Suprapubic skin (tissue), 4 donors: ENCODE results near the gene SEC61A2. TPM values are rescaled to one million over a fixed set of nuclear protein-coding genes. Genes with fewer than 3 reads are reported as not detected.
"Not testable (repeated sequence)": the region's sequence is repeated elsewhere in the genome, so short reads cannot be mapped to it uniquely, and the experiment has no call there.

Experiments
- DNase-seq, 2 donors: peaks; one replicate each; pipeline ENCODE4 v3.0.0-alpha.2; 2019; ENCODE audit warnings: low spot score in 2 of 2
- H3K27ac ChIP-seq: fragments of 200-600 bp; sonication (generic); one replicate; pipeline ENCODE4 v1.5.1; 2019
- H3K27me3 ChIP-seq: fragments of 200-600 bp; sonication (generic); one replicate; pipeline ENCODE4 v1.5.1; 2019
- H3K36me3 ChIP-seq: fragments of 200-600 bp; sonication (generic); one replicate; pipeline ENCODE4 v1.5.1; 2019
- H3K4me1 ChIP-seq: fragments of 200-600 bp; sonication (generic); one replicate; pipeline ENCODE4 v1.5.1; 2019
- H3K4me3 ChIP-seq: fragments of 200-600 bp; sonication (generic); one replicate; pipeline ENCODE4 v1.5.1; 2019; ENCODE audit warnings: mild to moderate bottlenecking
- H3K9me3 ChIP-seq: fragments of 200-600 bp; sonication (generic); one replicate; pipeline ENCODE4 v1.5.1; 2019
- CTCF ChIP-seq, 2 donors: fragments of 200-600 bp in 1 of 2; fragments of 450-650 bp in 1 of 2; sonication (generic) in 1 of 2; IDR thresholded peaks; one replicate each; pipeline ENCODE4 v1.5.1; 2016 to 2019; ENCODE audit warnings: antibody characterized with exemption in 2 of 2, mild to moderate bottlenecking in 1 of 2, moderate library complexity in 1 of 2
- EP300 ChIP-seq: sonication (generic); formaldehyde crosslinking; IDR thresholded peaks from one replicate; pipeline ENCODE4 v1.6.1; 2017; ENCODE audit warnings: antibody characterized with exemption
- POLR2A ChIP-seq, 2 donors: fragments of 450-650 bp; IDR thresholded peaks; one replicate each; pipeline ENCODE4 v1.6.1; 2017; ENCODE audit warnings: antibody characterized with exemption in 2 of 2, mild to moderate bottlenecking in 2 of 2, moderate library complexity in 2 of 2
- POLR2AphosphoS5 ChIP-seq, 3 donors: sonication (generic); formaldehyde crosslinking; IDR thresholded peaks; one replicate each; pipeline ENCODE4 v1.6.1; 2017; ENCODE audit warnings: antibody characterized with exemption in 3 of 3
- WGBS: methylation state at CpG from one replicate; pipeline ENCODE4 v1.1.5; 2018; 5-methylcytosine and 5-hydroxymethylcytosine counted together
- total RNA-seq, 4 donors: library from RNA; depleted of rRNA; stranded (reverse); fragments of >200 nt; gene quantifications; one replicate each; pipeline ENCODE4 v1.1.0, GENCODE V29; 2016

The SEC61A2 gene
- 10 to 100 TPM in 1 of 4 donors, 1 to 10 TPM in 3; 3.5 to 18.3 (median 7.3) TPM for total RNA-seq

GRCh38 chr10:12129222-12130111, at the start of gene SEC61A2:
Gene SEC61A2 (plus strand): TSS chr10:12129677. CDS start chr10:12129788, 111 bp downstream.
- Histone ChIP-seq H3K9me3 (no peaks in the 10 kb centered on the region), H3K27me3 (no peaks in the 10 kb centered on the region), H3K4me3 (peak within 1 kb of the TSS; percentile 83), H3K4me1 (peaks cover 10% of the 10 kb centered on the region), H3K27ac (peak within 1 kb of the TSS; percentile 92), H3K36me3 (peaks cover 3% of the 10 kb centered on the region)
- peak; percentile 95 to 97 for DNase-seq
- 0% methylated on average over 12 of the region's 108 CpGs for WGBS
- TF ChIP-seq POLR2AphosphoS5 (IDR thresholded peaks at IDR 0.05), result peak in 1 of 3 donors; percentile 47
- no peak for TF ChIP-seq CTCF (IDR thresholded peaks at IDR 0.05)
- TF ChIP-seq EP300, result no peak
- peak in 1 of 2 donors; percentile 21 for TF ChIP-seq POLR2A (IDR thresholded peaks at IDR 0.05)

DNA sequence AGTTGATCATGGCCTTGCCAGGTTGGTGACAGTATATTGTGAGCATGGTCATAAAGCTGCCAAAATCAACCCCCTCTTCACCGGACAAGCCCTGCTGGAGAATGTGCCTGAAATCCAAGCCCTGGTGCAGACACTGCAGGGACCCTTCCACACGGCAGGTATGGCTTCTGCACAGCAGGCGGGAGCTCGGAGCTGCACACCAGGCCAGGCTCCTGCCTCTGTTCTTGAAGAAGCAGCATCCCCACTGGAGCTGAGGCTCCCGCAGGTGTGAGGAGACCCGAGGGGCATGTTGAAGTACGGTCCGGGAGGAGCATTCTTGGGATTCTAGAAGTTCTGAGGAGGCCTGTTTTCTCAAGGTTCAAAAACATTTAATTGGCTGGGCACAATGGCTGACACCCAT, 48.0 kb upstream of the SEC61A2 start:
- no peak overlapping the region for H3K27ac ChIP-seq
- DNase-seq, result no peak
- no peak overlapping the region for H3K4me3 ChIP-seq
- H3K4me1 ChIP-seq, result no peaks in the 10 kb centered on the region
- no peaks in the 10 kb centered on the region for H3K27me3 ChIP-seq
- no peaks in the 10 kb centered on the region for H3K9me3 ChIP-seq
- no peak for TF ChIP-seq POLR2A (IDR thresholded peaks at IDR 0.05)
- TF ChIP-seq EP300, result no peak
- no peak for TF ChIP-seq POLR2AphosphoS5 (IDR thresholded peaks at IDR 0.05)
- no peak for TF ChIP-seq CTCF (IDR thresholded peaks at IDR 0.05)
- H3K36me3 ChIP-seq, result peaks cover 23% of the 10 kb centered on the region
- WGBS, result 91% methylated on average over 4 of the region's 8 CpGs

DNA sequence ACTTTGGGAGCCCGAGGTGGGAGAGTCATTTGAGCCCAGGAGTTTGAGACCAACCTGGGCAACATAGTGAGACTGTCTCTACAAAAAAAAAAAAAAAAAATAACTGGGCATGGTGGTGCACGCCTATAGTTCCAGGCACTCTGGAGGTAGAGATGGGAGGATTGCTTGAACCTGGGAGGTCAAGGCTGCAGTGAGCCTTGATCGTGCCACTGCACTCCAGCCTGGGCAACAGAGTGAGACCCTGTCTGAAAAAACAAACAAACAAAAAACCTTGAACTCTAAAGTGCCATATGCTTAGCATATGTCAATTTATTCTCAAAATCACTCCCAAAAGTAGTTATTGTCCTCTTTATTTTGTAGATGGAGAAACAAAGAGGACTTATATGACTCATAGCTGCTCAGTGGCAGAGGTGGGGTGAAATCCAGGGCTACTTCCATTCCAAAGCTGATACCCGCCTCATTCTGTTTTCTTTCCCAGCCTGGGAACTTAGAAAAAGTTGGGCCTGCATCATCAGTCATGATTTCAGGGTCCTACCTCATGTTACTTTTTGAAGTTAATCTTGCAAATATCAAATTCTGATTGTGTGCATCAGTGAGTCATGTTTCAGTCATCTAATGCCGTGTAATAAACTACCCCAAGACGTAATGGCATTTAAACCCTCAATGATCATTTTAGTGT, 47.5 kb upstream of the SEC61A2 start:
- H3K4me3 ChIP-seq, result no peak overlapping the region
- WGBS, result 72% methylated on average over 6 of the region's 6 CpGs
- H3K4me1 ChIP-seq, result no peaks in the 10 kb centered on the region
- DNase-seq, result no peak
- no peak overlapping the region for H3K27ac ChIP-seq
- no peak for TF ChIP-seq CTCF (IDR thresholded peaks at IDR 0.05)
- no peak for TF ChIP-seq EP300
- TF ChIP-seq POLR2AphosphoS5 (IDR thresholded peaks at IDR 0.05), result no peak
- no peak for TF ChIP-seq POLR2A (IDR thresholded peaks at IDR 0.05)
- peaks cover 29% of the 10 kb centered on the region for H3K36me3 ChIP-seq
- no peaks in the 10 kb centered on the region for H3K27me3 ChIP-seq
- H3K9me3 ChIP-seq, result no peaks in the 10 kb centered on the region

DNA sequence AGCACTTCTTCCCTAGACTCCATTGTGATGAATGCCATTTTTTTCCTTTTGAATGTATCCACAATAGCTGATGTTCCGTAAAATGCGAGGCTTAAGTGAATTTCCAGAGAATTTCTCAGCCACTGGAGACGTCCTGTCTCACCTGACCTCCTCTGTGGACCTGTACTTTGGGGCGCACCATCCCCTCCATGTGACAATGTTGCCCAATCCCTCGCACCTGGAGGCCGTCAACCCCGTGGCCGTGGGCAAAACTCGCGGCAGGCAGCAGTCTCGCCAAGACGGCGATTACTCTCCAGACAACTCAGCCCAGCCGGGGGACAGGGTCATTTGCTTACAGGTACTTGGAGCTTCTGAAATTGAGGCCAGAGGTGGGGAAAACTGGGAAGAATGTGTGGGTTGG, 40.6 kb upstream of the SEC61A2 start:
- no peaks in the 10 kb centered on the region for H3K27me3 ChIP-seq
- peaks cover 67% of the 10 kb centered on the region for H3K36me3 ChIP-seq
- no peaks in the 10 kb centered on the region for H3K4me1 ChIP-seq
- H3K27ac ChIP-seq, result no peak overlapping the region
- no peak for DNase-seq
- 94% methylated on average over 14 of the region's 14 CpGs for WGBS
- no peaks in the 10 kb centered on the region for H3K9me3 ChIP-seq
- H3K4me3 ChIP-seq, result no peak overlapping the region
- TF ChIP-seq POLR2A (IDR thresholded peaks at IDR 0.05) (no peak), EP300 (no peak), POLR2AphosphoS5 (IDR thresholded peaks at IDR 0.05) (no peak), CTCF (IDR thresholded peaks at IDR 0.05) (no peak)

- H3K27me3 ChIP-seq, result no peaks in the 10 kb centered on the region
- DNase-seq, result no peak
- WGBS, result 86% methylated on average over 4 of the region's 4 CpGs
- no peak overlapping the region for H3K4me3 ChIP-seq
- no peak overlapping the region for H3K27ac ChIP-seq
- peaks cover 57% of the 10 kb centered on the region for H3K36me3 ChIP-seq
- no peaks in the 10 kb centered on the region for H3K4me1 ChIP-seq
- TF ChIP-seq CTCF (IDR thresholded peaks at IDR 0.05), result no peak
- TF ChIP-seq EP300, result no peak
- TF ChIP-seq POLR2A (IDR thresholded peaks at IDR 0.05), result no peak
- no peak for TF ChIP-seq POLR2AphosphoS5 (IDR thresholded peaks at IDR 0.05)
- H3K9me3 ChIP-seq, result no peaks in the 10 kb centered on the region
Observed at GRCh38 chr10:12091421-12091820, 38.1 kb upstream of the SEC61A2 start.

DNA sequence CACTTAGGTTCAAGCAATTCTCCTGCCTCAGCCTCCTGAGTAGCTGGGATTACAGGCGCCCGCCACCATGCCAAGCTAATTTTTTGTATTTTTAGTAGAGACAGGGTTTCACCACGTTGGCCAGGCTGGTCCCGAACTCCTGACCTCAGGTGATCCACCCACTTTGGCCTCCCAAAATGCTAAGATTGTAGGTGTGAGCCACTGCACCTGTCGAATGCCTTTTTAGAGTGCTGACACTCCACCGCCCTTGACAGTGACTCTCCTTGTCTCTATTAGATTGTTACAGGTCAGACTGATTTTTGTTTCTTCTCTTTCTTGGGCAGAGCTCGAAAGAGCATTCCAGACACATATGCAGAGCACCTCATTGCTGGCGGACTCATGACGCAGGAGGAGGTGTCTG, 32.1 kb upstream of the SEC61A2 start:
- not testable (repeated sequence) for DNase-seq, H3K4me1 ChIP-seq, H3K27ac ChIP-seq, H3K4me3 ChIP-seq, H3K9me3 ChIP-seq, H3K27me3 ChIP-seq
- H3K36me3 ChIP-seq, result peaks cover 62% of the 10 kb centered on the region
- WGBS, result 93% methylated on average over 9 of the region's 9 CpGs
